Central memory CD8-positive, alpha-beta T cell (primary cell): Measurements from ENCODE around the gene SETD3.

Experiments used
- ATAC-seq: fragments of 150-1000 bp; cut with Tn5 transposase; replicated peaks from 2 replicates; pipeline ENCODE4 v1.10.0; 2022; ENCODE audit warnings: mild to moderate bottlenecking, moderate FRiP score, moderate number of reproducible peaks; ENCODE audit not compliant: poor library complexity, severe bottlenecking; ENCODE audit errors: extremely low read depth
- DNase-seq, 2 donors: peaks; one replicate each; pipeline ENCODE4 v3.0.0; 2021; ENCODE audit warnings: low spot score in 2 of 2
- H3K27ac Mint-ChIP-seq: one replicate; pipeline ENCODE4 v1.8.0; 2022; ENCODE audit warnings: low read depth, mild to moderate bottlenecking, moderate library complexity, mixed read lengths
- H3K27me3 Mint-ChIP-seq: one replicate; pipeline ENCODE4 v1.8.0; 2022; ENCODE audit warnings: mixed read lengths
- H3K36me3 Mint-ChIP-seq: one replicate; pipeline ENCODE4 v1.8.0; 2022; ENCODE audit warnings: mild to moderate bottlenecking, moderate library complexity, mixed read lengths; ENCODE audit not compliant: insufficient read depth
- H3K4me1 Mint-ChIP-seq: one replicate; pipeline ENCODE4 v1.8.0; 2022; ENCODE audit warnings: mixed read lengths
- H3K4me3 Mint-ChIP-seq: one replicate; pipeline ENCODE4 v1.8.0; 2022; ENCODE audit warnings: mild to moderate bottlenecking, moderate library complexity, mixed read lengths
- H3K9me3 Mint-ChIP-seq: one replicate; pipeline ENCODE4 v1.8.0; 2022; ENCODE audit warnings: mixed read lengths

Gene SETD3

GRCh38 chr14:99503848-99504453 is 23.3 kb upstream of the SETD3 start:
- no peak for DNase-seq
- no peaks in the 10 kb centered on the region for H3K27me3 Mint-ChIP-seq
- no peak overlapping the region for H3K27ac Mint-ChIP-seq
- ATAC-seq: no peak
- H3K4me1 Mint-ChIP-seq: peaks cover 5% of the 10 kb centered on the region
- H3K36me3 Mint-ChIP-seq: peaks cover 83% of the 10 kb centered on the region
- H3K9me3 Mint-ChIP-seq: no peaks in the 10 kb centered on the region
- no peak overlapping the region for H3K4me3 Mint-ChIP-seq

GRCh38 chr14:99502989-99503421 is 22.3 kb upstream of the SETD3 start:
- Mint-ChIP-seq H3K4me3 (no peak overlapping the region), H3K36me3 (peaks cover 87% of the 10 kb centered on the region), H3K9me3 (no peaks in the 10 kb centered on the region), H3K27me3 (no peaks in the 10 kb centered on the region), H3K4me1 (no peaks in the 10 kb centered on the region), H3K27ac (no peak overlapping the region)
- ATAC-seq (no peak), DNase-seq (no peak)

GRCh38 chr14:99497894-99498293 is 17.2 kb upstream of the SETD3 start:
- ATAC-seq (no peak), DNase-seq (no peak)
- Mint-ChIP-seq H3K36me3 (peaks cover 79% of the 10 kb centered on the region), H3K9me3 (no peaks in the 10 kb centered on the region), H3K4me3 (no peak overlapping the region), H3K27me3 (no peaks in the 10 kb centered on the region), H3K4me1 (peaks cover 14% of the 10 kb centered on the region), H3K27ac (no peak overlapping the region)

- ATAC-seq (no peak), DNase-seq (no peak)
- Mint-ChIP-seq H3K4me1 (peaks cover 16% of the 10 kb centered on the region), H3K9me3 (no peaks in the 10 kb centered on the region), H3K27ac (no peak overlapping the region), H3K4me3 (no peak overlapping the region), H3K27me3 (no peaks in the 10 kb centered on the region), H3K36me3 (peaks cover 79% of the 10 kb centered on the region)
These were observed 16.7 kb upstream of the SETD3 start for GRCh38 chr14:99497341-99497740.

GRCh38 chr14:99484106-99484505 is 3.4 kb upstream of the SETD3 start:
- Mint-ChIP-seq H3K9me3 (no peaks in the 10 kb centered on the region), H3K27ac (no peak overlapping the region), H3K27me3 (no peaks in the 10 kb centered on the region), H3K4me1 (peaks cover 67% of the 10 kb centered on the region), H3K4me3 (no peak overlapping the region), H3K36me3 (peaks cover 14% of the 10 kb centered on the region)
- no peak for DNase-seq
- ATAC-seq: no peak

GRCh38 chr14:99481745-99482099 is 1.1 kb upstream of the SETD3 start:
- Mint-ChIP-seq H3K9me3 (no peaks in the 10 kb centered on the region), H3K4me1 (peaks cover 75% of the 10 kb centered on the region), H3K36me3 (peaks cover 14% of the 10 kb centered on the region), H3K27ac (peak overlapping the region; percentile 95), H3K27me3 (no peaks in the 10 kb centered on the region), H3K4me3 (peak overlapping the region; percentile 95)
- ATAC-seq (no peak), DNase-seq (peak in 1 of 2 donors; percentile 17)

GRCh38 chr14:99480917-99481744 is 472 bp upstream of the SETD3 start, which contains the start of gene CCNK:
Gene CCNK (plus strand): TSS chr14:99481409. CDS start chr14:99492678, 11,269 bp downstream.
- H3K27ac Mint-ChIP-seq: peak within 1 kb of the TSS; percentile 95
- H3K27me3 Mint-ChIP-seq: no peaks in the 10 kb centered on the region
- DNase-seq (peak; percentile 99 to 100), ATAC-seq (peak; percentile 89)
- H3K4me3 Mint-ChIP-seq: peak within 1 kb of the TSS; percentile 97
- H3K4me1 Mint-ChIP-seq: peaks cover 72% of the 10 kb centered on the region
- H3K36me3 Mint-ChIP-seq: peaks cover 13% of the 10 kb centered on the region
- H3K9me3 Mint-ChIP-seq: no peaks in the 10 kb centered on the region

GRCh38 chr14:99479160-99479905 is 1.3 kb downstream of the SETD3 start:
- peaks cover 66% of the 10 kb centered on the region for H3K4me1 Mint-ChIP-seq
- peak overlapping the region; percentile 97 for H3K4me3 Mint-ChIP-seq
- no peaks in the 10 kb centered on the region for H3K27me3 Mint-ChIP-seq
- peaks cover 13% of the 10 kb centered on the region for H3K36me3 Mint-ChIP-seq
- no peaks in the 10 kb centered on the region for H3K9me3 Mint-ChIP-seq
- no peak for ATAC-seq
- DNase-seq: no peak
- H3K27ac Mint-ChIP-seq: peak overlapping the region; percentile 89

GRCh38 chr14:99478128-99478527 is 2.5 kb downstream of the SETD3 start:
- DNase-seq (no peak), ATAC-seq (no peak)
- Mint-ChIP-seq H3K4me1 (peaks cover 55% of the 10 kb centered on the region), H3K36me3 (peaks cover 15% of the 10 kb centered on the region), H3K4me3 (no peak overlapping the region), H3K9me3 (no peaks in the 10 kb centered on the region), H3K27ac (peak overlapping the region; percentile 23), H3K27me3 (no peaks in the 10 kb centered on the region)

GRCh38 chr14:99476864-99477263 is 3.8 kb downstream of the SETD3 start:
- Mint-ChIP-seq H3K4me3 (no peak overlapping the region), H3K9me3 (no peaks in the 10 kb centered on the region), H3K27ac (no peak overlapping the region), H3K4me1 (peaks cover 48% of the 10 kb centered on the region), H3K36me3 (peaks cover 15% of the 10 kb centered on the region), H3K27me3 (no peaks in the 10 kb centered on the region)
- DNase-seq (no peak), ATAC-seq (no peak)

GRCh38 chr14:99475660-99476059 is 5.0 kb downstream of the SETD3 start:
- Mint-ChIP-seq H3K4me3 (no peak overlapping the region), H3K27me3 (no peaks in the 10 kb centered on the region), H3K9me3 (no peaks in the 10 kb centered on the region), H3K4me1 (peaks cover 48% of the 10 kb centered on the region), H3K27ac (no peak overlapping the region), H3K36me3 (peaks cover 5% of the 10 kb centered on the region)
- DNase-seq (no peak), ATAC-seq (no peak)

GRCh38 chr14:99475179-99475578 is 5.5 kb downstream of the SETD3 start:
- Mint-ChIP-seq H3K27me3 (no peaks in the 10 kb centered on the region), H3K4me3 (no peak overlapping the region), H3K4me1 (peaks cover 52% of the 10 kb centered on the region), H3K9me3 (no peaks in the 10 kb centered on the region), H3K27ac (no peak overlapping the region), H3K36me3 (peaks cover 5% of the 10 kb centered on the region)
- no peak for DNase-seq
- no peak for ATAC-seq
